HG02981 (cell line): ENCODE results near the gene ASAP2.

Experiments used
- ATAC-seq: cut with Tn5 transposase; IDR thresholded peaks from one replicate; pipeline ENCODE4 v1.9.1; 2021; ENCODE audit warnings: mild to moderate bottlenecking, moderate library complexity; ENCODE audit not compliant: unreplicated experiment

ASAP2 gene

DNA sequence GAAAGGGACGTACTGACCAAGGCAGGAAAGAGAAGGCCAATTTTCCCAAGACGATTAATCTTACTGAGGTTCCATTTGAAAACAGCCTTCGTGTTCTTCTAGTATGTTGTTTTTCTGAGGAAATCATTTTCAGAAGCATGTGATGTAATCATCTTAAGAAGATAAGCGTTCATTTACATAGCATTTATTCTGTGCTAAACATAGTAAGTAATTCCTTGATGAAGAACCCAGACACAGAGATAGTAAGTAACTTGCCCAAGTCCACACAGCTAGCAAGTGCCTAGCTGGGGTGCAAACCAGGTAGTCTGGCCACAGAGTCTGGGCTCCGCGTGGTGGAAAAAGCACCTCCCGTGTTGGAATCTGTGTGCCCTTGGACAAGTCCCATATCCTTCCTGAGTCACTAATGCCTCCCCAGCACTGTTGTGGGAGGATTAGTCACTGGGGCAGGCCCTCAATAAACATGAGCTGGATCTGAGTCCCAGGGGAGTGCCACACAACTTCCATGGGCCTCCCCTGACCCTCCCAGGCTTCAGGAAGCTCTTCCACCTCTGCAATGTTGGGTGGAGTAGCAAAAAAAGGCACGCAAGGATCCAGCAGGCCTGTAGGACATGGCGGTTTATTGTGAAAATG, 26.9 kb upstream of the ASAP2 start:
- ATAC-seq = no peak

GRCh38 chr2:9184361-9184760, 22.3 kb upstream of the ASAP2 start:
- ATAC-seq = no peak

DNA sequence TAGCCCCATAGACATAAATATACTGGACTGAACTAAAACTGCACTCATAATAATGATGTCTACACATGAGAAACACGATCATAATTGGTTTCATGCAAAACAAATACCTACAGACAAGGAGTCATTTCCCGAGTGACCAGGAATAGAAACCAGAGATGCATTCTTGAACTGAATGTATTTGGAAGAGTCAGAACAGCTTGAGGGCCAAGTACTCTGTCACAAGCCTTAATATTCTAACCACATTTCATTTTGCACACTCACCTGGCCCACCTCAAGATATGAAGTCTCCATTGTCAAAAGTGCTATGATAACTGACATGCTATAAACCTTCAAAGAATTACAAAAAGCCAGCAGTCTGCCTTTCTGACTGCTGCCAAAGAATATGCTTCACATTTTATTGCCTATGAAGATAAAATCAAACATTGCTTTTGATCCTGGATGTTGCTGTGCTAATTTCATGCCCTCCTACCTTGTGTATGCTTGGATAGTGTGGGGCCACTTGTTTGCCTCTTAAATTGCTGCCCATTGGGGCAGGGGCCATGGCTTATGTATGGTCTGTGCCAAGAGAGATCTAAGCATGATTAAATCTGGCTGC, 18.9 kb upstream of the ASAP2 start:
- ATAC-seq = no peak

DNA sequence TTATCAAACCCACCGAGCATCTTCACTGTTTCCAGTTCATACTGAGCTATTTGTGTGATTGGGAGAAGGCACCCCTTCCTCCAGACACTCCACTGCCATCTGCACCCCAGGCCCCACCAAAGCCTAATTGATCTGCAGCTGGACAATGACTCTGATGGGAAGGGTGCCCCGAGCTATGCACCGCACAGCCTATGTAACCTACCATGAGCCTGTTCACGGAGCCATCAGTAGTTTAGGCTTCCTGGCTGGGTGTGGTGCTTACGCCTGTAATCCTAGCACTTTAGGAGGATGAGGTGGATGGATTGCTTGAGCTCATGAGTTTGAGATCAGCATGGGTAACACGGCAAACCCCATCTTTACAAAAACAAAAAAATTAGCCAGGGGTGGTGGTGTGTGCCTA, 17.8 kb upstream of the ASAP2 start:
- ATAC-seq = no peak

DNA sequence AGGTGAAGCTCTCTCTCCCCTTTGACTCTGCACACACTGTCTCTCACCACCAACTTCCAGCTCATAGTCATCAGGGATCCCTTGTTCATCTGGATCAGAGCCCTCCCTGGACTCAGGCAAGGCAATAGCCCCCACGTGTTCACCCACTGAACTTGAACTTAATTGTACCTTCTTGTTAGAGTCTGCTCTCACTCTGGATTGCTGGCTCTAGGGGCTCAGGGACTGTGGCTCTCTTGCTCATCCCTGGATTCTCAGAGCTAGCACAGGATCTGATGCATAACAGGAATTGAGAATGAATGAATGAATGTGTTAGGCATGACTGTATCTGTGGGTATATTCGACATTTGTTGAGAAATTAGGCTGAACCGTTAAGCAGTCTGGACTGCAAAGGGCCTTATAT, 16.7 kb upstream of the ASAP2 start:
- ATAC-seq = no peak

DNA sequence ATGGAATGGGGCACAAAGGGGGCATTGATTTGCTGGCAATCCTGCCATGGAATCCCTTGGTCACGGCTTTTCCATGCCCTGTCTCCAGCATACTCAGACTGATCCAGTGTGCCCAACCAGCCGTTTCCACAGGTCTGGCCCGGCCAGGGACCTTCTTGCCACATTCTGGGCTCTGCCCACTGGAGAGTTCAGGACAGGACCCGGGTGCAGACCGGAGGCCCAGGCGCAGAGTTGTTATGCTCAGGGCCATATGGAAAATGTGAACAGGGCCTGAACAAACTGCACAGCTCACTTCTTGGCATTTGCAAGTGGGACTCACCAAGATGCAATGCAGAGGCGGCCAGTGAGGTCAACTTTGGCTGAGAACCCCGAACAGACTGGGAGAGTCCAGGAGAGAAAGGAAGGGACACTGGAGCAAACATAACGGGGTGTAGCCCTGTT, 15.6 kb upstream of the ASAP2 start:
- no peak for ATAC-seq

GRCh38 chr2:9192712-9193111, 13.9 kb upstream of the ASAP2 start:
- no peak for ATAC-seq

DNA sequence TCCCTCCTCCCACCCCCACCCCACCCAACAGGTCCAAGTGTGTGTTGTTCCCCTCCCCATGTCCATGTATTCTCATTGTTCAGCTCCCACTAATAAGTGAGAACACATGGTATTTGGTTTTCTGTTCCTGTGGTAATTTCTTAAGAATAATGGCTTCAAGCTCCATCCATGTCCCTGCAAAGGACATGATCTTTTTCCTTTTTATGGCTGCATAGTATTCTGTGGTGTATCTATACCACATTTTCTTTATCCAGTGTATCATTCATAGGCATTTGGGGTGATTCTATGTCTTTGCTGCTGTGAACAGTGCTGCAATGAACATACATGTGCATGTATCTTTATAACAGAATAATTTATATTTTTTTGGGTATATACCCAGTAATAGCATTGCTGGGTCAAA, 12.3 kb upstream of the ASAP2 start:
- ATAC-seq = no peak

DNA sequence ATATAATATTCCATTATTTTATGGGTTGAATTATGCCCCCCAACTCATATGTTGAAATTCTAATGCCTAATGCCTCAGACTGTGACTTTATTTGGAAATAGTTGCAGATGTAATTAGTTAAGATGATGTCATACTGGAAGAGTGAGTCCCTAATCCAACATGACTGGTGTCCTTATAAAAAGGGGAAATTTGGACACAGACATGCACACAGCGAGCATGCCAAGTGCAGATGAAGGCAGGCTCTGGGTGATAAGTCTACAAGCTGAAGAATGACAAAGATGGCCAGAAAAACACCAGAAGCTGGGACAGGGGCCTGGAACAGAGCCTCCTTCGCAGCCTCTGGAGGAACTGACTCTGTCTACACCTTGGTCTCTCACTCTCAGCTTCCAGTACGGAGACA, 10.0 kb upstream of the ASAP2 start:
- ATAC-seq = no peak

DNA sequence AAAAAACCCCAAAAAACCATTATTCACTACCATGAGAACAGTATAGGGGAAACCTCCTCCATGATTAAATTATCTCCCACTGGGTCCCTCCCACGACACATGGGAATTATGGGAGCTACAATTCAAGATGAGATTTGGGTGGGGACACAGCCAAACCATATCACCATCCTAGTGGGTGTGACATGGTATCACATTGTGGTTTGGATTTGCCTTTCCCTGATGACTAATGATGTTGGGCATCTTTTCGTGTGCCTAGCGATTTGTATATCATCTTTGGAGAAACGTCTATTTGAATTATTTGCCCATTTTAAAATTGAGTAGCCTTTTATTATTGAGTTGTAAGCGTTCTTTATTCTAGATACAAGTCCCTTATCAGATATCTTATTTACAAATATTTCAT, 8.7 kb upstream of the ASAP2 start:
- ATAC-seq = no peak

DNA sequence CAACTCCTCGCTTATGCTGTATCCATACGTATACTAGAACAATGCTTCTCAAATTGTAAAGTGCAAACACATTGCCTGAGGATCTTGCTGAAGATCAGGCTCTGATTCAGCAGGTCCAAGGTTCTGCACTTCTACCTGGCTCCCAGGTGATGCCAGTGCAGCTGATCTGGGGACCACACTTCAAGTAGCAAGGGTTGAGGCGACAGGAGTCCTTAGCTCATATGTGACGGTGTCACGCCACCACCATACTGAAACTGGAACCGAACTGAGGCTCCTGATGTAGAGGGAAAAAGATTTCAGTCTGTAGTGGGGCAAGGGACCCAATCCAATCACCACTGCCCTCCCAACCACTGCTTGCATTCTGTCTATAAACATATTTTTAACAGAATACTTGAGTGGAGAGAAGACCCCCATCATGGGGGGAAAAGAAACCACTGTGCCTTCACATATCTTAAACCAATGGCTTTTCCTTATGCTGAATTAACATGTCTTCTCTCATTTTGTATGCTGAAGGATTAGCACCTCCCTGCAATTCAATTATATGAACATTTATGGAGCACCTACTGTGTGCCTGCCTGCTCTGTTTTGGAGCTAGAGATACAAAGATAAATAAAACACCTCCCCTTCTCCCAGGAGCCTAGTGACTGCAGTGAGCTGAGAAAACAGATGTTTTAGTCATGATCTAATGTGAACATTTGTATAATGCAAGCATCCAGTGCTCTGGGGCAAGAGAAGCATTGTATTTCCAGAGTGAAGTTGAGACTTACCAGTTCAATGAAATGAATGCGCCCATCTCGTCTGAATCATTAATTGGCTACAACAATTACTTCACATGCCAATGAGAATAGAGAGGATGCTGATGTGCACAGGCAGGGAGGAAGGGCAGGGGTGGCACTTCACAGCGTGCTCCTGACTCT, 6.6 kb upstream of the ASAP2 start:
- ATAC-seq = no peak

DNA sequence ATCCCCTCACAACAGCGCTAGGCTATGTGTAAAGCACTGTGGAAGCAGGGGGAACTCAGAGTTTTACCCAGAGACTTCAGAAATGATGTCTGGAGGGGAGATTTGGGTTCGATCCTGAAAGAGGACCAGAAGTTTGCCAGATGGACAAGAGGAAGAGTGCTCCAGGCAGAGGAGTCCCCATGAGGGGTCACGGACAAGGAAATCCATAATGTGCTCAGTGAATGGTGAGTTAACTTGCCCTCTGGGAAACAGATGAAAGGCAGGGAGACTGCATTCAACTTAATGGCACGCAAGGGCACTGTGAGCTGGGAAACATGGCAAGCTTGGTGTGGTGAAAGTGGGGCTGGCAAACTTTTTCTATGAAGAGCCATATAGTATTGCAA, 6.0 kb upstream of the ASAP2 start:
- ATAC-seq = no peak

DNA sequence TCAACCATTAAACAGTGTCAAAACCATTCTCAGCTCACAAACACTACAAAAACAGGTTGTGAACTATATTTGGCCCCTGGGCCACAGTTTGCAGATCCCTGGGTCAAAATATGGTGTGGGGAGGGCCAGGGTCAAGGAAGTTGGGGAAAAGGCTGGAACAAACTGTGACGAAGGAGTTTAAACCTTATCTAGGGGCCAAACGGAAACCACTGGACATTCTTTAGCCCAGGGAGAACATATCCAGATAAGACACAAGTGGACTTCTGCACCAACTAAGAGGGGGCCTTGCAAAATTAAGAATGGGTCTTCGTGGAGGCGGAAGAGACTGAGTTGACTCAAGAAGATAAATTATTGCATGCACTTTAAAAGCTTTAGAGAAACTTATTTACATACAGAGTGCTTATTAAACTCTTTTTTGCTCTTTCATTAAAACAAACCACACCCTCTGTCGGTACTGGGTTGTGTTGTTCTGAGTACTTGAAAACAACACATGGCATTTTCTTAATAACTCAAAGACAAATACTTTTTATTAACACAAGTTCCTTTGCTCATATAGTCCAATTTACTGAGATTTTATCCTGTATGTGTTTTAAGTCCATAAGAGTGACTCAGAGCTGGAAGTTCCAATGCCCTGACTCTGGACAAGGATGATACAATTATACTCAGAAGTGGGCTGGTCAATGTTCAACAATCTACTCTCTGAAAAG, 5.3 kb upstream of the ASAP2 start:
- no peak for ATAC-seq

GRCh38 chr2:9203006-9203405, 3.6 kb upstream of the ASAP2 start:
- ATAC-seq = no peak

DNA sequence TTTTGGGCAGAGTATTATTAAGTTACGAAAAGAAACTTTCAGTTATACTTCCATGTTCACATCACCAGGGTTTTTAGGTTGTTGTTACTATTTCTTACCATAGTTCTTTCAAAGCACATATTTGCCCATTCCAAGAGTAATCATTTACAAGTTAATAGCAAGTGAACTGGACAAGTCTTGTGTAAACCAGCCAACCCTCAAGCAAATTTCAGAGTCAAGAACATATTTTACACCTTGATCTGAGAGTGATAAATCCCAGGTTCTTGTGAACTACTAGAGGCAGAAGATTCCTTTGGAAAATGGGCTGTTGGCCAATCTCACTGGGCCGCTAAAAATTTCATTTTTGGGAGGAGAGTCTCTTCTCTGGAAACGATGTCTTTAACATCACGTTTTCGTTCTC, 2.7 kb upstream of the ASAP2 start:
- no peak for ATAC-seq

GRCh38 chr2:9204939-9205338, 1.7 kb upstream of the ASAP2 start:
- ATAC-seq = no peak

- no peak for ATAC-seq
Measured at GRCh38 chr2:9205486-9205885, 1.1 kb upstream of the ASAP2 start.

DNA sequence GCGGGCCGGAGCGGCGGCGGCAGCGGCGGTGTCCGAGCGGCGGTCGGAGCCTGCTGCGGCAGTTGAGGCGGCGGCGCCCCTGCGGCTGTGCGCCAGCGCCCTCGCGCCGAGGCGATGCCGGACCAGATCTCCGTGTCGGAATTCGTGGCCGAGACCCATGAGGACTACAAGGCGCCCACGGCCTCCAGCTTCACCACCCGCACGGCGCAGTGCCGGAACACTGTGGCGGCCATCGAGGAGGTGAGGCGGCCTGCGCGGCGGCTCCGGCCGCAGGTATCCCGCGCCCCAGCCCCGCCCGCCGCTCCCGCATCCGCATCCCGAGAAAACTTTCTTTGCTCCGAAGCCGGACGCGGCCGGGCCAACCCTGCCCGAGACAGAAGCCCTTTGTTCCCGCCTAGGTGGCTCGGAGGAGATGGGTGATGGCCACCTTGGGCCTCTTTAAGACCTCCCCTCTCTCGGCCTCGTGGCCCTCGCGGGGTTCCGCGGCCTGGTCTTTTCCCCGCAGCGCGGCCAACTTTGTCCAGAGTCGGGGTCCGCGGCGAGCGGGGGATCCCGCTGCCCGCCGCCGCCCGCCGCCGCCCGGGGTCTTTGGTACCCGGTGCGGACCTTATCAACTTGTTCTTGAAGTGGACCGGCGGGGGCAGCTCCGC, 504 bp downstream of the ASAP2 start:
- ATAC-seq = no peak

DNA sequence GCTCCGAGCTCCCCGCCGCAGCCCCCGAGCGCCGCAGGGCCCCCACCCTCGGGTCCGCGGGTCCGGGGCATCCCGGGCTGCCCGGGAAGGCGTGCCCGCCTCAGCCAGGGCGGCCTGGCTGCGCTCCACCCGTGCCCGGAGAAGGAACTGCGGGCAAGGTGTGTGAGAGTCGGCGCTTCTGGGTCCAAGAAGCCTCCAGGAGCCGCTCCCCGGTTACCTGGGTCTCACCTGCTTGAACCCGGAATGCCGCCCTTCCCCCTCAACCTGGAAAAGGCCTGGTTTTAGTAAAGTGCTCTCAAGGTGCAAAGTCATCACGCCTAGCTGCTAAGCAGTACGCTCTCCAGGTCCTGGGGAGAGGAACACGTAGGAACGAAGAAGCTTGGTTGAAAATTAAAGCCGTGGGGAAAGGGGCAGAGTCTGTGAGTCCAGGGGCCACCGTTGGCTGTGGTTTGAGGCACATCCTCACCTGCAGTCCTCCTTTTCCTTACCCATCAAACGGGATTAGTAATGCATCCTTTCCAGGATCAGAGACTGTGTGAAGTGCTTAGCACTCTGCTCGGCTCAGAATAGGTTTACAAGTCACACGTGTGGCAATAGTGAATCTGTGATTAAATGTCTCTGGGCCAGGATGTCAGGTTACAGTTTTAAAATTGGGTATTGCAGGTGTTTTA, 1.2 kb downstream of the ASAP2 start:
- no peak for ATAC-seq

DNA sequence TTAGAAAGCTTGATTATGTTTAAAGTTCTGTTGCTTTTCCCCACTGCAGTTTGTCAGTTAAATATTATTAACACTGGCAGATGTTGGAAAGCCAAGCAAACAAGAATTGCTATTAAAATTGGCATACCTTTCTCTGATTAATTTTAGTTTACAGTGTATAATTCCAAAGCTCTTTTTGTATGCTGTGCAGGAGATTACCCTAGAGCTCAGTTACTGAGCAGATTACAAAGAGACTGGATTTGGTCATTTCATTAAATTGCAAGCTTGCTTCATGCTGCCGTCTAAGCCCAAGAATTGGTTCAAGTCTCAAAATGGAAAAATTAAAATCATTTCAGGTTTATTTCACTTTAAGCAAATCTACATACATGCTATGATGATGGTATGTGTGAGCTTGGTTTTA, 2.3 kb downstream of the ASAP2 start:
- no peak for ATAC-seq
